SK-N-SH treated with all-trans-retinoic acid at 6 μM for 48 hours (cell line): ENCODE results near the gene RSPRY1.
A peak's percentile ranks its signal among the peaks of the same experiment; 100 is the strongest.

Source experiments
- ATAC-seq: fragments of 200-7000 bp; cut with Tn5 transposase; 3 replicates; pipeline ENCODE4 v1.9.1; 2020; ENCODE audit warnings: mild to moderate bottlenecking, moderate library complexity
- ARNTL ChIP-seq: fragments of 450-650 bp; formaldehyde crosslinking; IDR thresholded peaks from 2 replicates; pipeline ENCODE4 v1.5.0; 2020; ENCODE audit warnings: low read depth, mild to moderate bottlenecking, moderate library complexity, borderline replicate concordance
- BACH2 ChIP-seq: fragments of 250-450 bp; sonication (Bioruptor Pico); IDR thresholded peaks from 2 replicates; pipeline ENCODE4 v1.9.0; 2021; ENCODE audit warnings: mild to moderate bottlenecking, borderline replicate concordance
- CREB5 ChIP-seq: fragments of 250-450 bp; sonication (Bioruptor Pico); IDR thresholded peaks from 2 replicates; pipeline ENCODE4 v1.5.1; 2020; ENCODE audit warnings: low read depth, mild to moderate bottlenecking, moderate library complexity
- CSDC2 ChIP-seq: fragments of 250-450 bp; sonication (Bioruptor Pico); IDR thresholded peaks from 2 replicates; pipeline ENCODE4 v1.5.0; 2020; ENCODE audit warnings: mild to moderate bottlenecking, moderate library complexity
- ESRRG ChIP-seq: fragments of 250-450 bp; sonication (Bioruptor Pico); IDR thresholded peaks from 2 replicates; pipeline ENCODE4 v1.6.1; 2021; ENCODE audit warnings: mild to moderate bottlenecking
- GLIS3 ChIP-seq: fragments of 250-450 bp; sonication (Bioruptor Pico); IDR thresholded peaks from 2 replicates; pipeline ENCODE4 v1.5.0; 2020; ENCODE audit warnings: mild to moderate bottlenecking, moderate library complexity
- ISL1 ChIP-seq: fragments of 250-450 bp; sonication (Bioruptor Pico); IDR thresholded peaks from 2 replicates; pipeline ENCODE4 v2.1.2; 2022; ENCODE audit warnings: mild to moderate bottlenecking, moderate library complexity
- OSR1 ChIP-seq: fragments of 250-450 bp; sonication (Bioruptor Pico); IDR thresholded peaks from 2 replicates; pipeline ENCODE4 v1.8.0; 2022; ENCODE audit warnings: moderate library complexity, mild to moderate bottlenecking, inconsistent platforms
- PPARA ChIP-seq: fragments of 250-450 bp; sonication (Bioruptor Pico); IDR thresholded peaks from 2 replicates; pipeline ENCODE4 v1.5.0; 2020; ENCODE audit warnings: mild to moderate bottlenecking, borderline replicate concordance
- RARB ChIP-seq: fragments of 250-450 bp; sonication (Bioruptor Pico); IDR thresholded peaks from 2 replicates; pipeline ENCODE4 v1.8.0; 2021; ENCODE audit warnings: mild to moderate bottlenecking, moderate library complexity
- SNAI2 ChIP-seq: fragments of 250-450 bp; sonication (Bioruptor Pico); IDR thresholded peaks from 2 replicates; pipeline ENCODE4 v1.5.0; 2020; ENCODE audit warnings: mild to moderate bottlenecking, moderate library complexity
- TCF4 ChIP-seq: fragments of 250-450 bp; sonication (Bioruptor Pico); IDR thresholded peaks from 2 replicates; pipeline ENCODE4 v1.8.0; 2021; ENCODE audit warnings: mild to moderate bottlenecking, moderate library complexity, borderline replicate concordance
- TOX ChIP-seq: fragments of 250-450 bp; sonication (Bioruptor Pico); IDR thresholded peaks from 2 replicates; pipeline ENCODE4 v1.8.0; 2021; ENCODE audit warnings: mild to moderate bottlenecking, moderate library complexity, borderline replicate concordance
- TSHZ2 ChIP-seq: fragments of 250-450 bp; sonication (Bioruptor Pico); IDR thresholded peaks from 2 replicates; pipeline ENCODE4 v1.5.0; 2020; ENCODE audit warnings: mild to moderate bottlenecking, moderate library complexity
- ZC3H10 ChIP-seq: fragments of 250-450 bp; sonication (Bioruptor Pico); IDR thresholded peaks from 2 replicates; pipeline ENCODE4 v1.5.1; 2021; ENCODE audit warnings: mild to moderate bottlenecking, moderate library complexity
- ZNF8 ChIP-seq: fragments of 450-650 bp; formaldehyde crosslinking; IDR thresholded peaks from 2 replicates; pipeline ENCODE4 v1.5.0; 2020; ENCODE audit warnings: mild to moderate bottlenecking, moderate library complexity
- TF ChIP-seq, protein P1 (sequence below): fragments of 250-450 bp; sonication (Bioruptor Pico); IDR thresholded peaks from 2 replicates; pipeline ENCODE4 v1.8.0; 2021; ENCODE audit warnings: low read depth, mild to moderate bottlenecking, moderate library complexity, borderline replicate concordance

The RSPRY1 gene

GRCh38 chr16:57175896-57176295 is 10.2 kb upstream of the RSPRY1 start:
- peak; percentile 25; the same call in 2 of the 3 replicates for ATAC-seq
- no peak for TF ChIP-seq GLIS3 (CRISPR knock-in tag)
- no peak for TF ChIP-seq BACH2 (CRISPR knock-in tag)
- TF ChIP-seq PPARA (CRISPR knock-in tag) = no peak
- TF ChIP-seq ARNTL (CRISPR knock-in tag) = no peak
- no peak for TF ChIP-seq SNAI2 (CRISPR knock-in tag)
- no peak for TF ChIP-seq ISL1 (CRISPR knock-in tag)
- TF ChIP-seq ZC3H10 (CRISPR knock-in tag) = no peak
- no peak for TF ChIP-seq TOX (CRISPR knock-in tag)
- no peak for TF ChIP-seq CSDC2 (CRISPR knock-in tag)
- TF ChIP-seq CREB5 (CRISPR knock-in tag) = no peak
- TF ChIP-seq OSR1 (CRISPR knock-in tag) = no peak
- TF ChIP-seq ESRRG (CRISPR knock-in tag) = no peak
- TF ChIP-seq TSHZ2 (CRISPR knock-in tag) = no peak

DNA sequence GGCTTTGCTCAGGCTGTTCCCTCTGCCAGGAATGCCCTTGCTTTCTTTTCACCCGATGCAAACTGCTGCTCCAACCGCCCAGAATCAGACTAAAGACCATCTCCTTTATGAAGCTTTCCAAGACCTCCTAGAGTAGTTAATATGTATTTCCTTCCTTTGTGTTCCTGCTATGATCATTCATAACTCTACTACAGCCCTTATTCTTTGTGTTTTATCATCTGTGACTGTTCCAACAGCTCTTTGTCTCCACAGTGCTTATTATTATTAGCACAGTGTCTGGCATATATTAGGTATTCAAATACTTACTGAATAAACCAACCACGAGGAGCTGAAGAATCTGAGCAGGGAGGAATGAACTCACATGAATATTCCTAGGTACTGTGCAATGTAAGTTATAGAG is 7.9 kb upstream of the RSPRY1 start:
- ATAC-seq = no peak
- TF ChIP-seq ARNTL (CRISPR knock-in tag) = no peak

GRCh38 chr16:57178793-57179212 is 7.3 kb upstream of the RSPRY1 start:
- no peak for ATAC-seq

More at GRCh38 chr16:57178793-57179212, 7.3 kb upstream of the RSPRY1 start:
- TF ChIP-seq TCF4 (CRISPR knock-in tag) = no peak
- TF ChIP-seq BACH2 (CRISPR knock-in tag) = no peak
- TF ChIP-seq GLIS3 (CRISPR knock-in tag) = no peak
- no peak for TF ChIP-seq PPARA (CRISPR knock-in tag)
- TF ChIP-seq, protein P1, sequence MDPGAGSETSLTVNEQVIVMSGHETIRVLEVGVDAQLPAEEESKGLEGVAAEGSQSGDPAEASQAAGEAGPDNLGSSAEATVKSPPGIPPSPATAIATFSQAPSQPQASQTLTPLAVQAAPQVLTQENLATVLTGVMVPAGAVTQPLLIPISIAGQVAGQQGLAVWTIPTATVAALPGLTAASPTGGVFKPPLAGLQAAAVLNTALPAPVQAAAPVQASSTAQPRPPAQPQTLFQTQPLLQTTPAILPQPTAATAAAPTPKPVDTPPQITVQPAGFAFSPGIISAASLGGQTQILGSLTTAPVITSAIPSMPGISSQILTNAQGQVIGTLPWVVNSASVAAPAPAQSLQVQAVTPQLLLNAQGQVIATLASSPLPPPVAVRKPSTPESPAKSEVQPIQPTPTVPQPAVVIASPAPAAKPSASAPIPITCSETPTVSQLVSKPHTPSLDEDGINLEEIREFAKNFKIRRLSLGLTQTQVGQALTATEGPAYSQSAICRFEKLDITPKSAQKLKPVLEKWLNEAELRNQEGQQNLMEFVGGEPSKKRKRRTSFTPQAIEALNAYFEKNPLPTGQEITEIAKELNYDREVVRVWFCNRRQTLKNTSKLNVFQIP = no peak
- no peak for TF ChIP-seq TSHZ2 (CRISPR knock-in tag)
- no peak for TF ChIP-seq ZNF8 (CRISPR knock-in tag)
- TF ChIP-seq CSDC2 (CRISPR knock-in tag) = no peak
- no peak for TF ChIP-seq TOX (CRISPR knock-in tag)
- TF ChIP-seq ARNTL (CRISPR knock-in tag) = no peak
- no peak for TF ChIP-seq SNAI2 (CRISPR knock-in tag)
- TF ChIP-seq RARB = no peak
- TF ChIP-seq OSR1 (CRISPR knock-in tag) = no peak
- no peak for TF ChIP-seq CREB5 (CRISPR knock-in tag)
- no peak for TF ChIP-seq ZC3H10 (CRISPR knock-in tag)
- TF ChIP-seq, all 23 proteins: peak for 0
